ENCODE measurements around the gene PLEKHM3.

GRCh38 chr2:207812058-207812725 is 213.1 kb downstream of the PLEKHM3 start:
- TF ChIP-seq CTCF (IDR thresholded peaks at IDR 0.05) (no peak), POLR2A (IDR thresholded peaks at IDR 0.05) (no peak), POLR2AphosphoS5 (IDR thresholded peaks at IDR 0.05) (no peak), EP300 (IDR thresholded peaks at IDR 0.05) (no peak)
